HEK293T (cell line): ENCODE measurements around the gene RIBC2.

ENCODE experiments used
- ARNT ChIP-seq: fragments of 450-650 bp; IDR thresholded peaks from 2 replicates; pipeline ENCODE4 v1.6.1; 2017; ENCODE audit warnings: mild to moderate bottlenecking
- ELF4 ChIP-seq: fragments of 450-650 bp; IDR thresholded peaks from 2 replicates; pipeline ENCODE4 v1.6.1; 2017; ENCODE audit warnings: antibody characterized with exemption
- TARDBP ChIP-seq: fragments of 450-650 bp; IDR thresholded peaks from 2 replicates; pipeline ENCODE4 v1.6.1; 2016

- TF ChIP-seq TARDBP (no peak), ARNT (no peak), ELF4 (no peak)
Measured at GRCh38 chr22:45399712-45400445, 13.6 kb upstream of the RIBC2 start.
